NCI-H1105 treated with DMSO at 0.1 percent for 48 hours (cell line): ENCODE data around the gene GPR180.

Experiments used
- DNase-seq: peaks from one replicate; lab custom pipeline; 2025; lab: John Stamatoyannopoulos, UW

GPR180 gene

GRCh38 chr13:94601446-94602431 is at the start of gene GPR180:
Gene GPR180, plus strand, starts transcription at chr13:94601857. Its CDS starts 71 bp downstream, at chr13:94601928.
- DNase-seq = peak; percentile 97

GRCh38 chr13:94552095-94552494 is 49.6 kb upstream of the GPR180 start:
- DNase-seq = no peak

GRCh38 chr13:94553766-94554165 is 47.9 kb upstream of the GPR180 start:
- no peak for DNase-seq

GRCh38 chr13:94556041-94556440 is 45.6 kb upstream of the GPR180 start:
- DNase-seq = no peak

- no peak for DNase-seq
These were observed 45.0 kb upstream of the GPR180 start for GRCh38 chr13:94556621-94557020.

GRCh38 chr13:94557684-94558235 is 43.9 kb upstream of the GPR180 start:
- no peak for DNase-seq

- no peak for DNase-seq
These were observed 42.9 kb upstream of the GPR180 start for GRCh38 chr13:94558716-94559115.

- DNase-seq = no peak
These were observed 42.3 kb upstream of the GPR180 start for GRCh38 chr13:94559222-94559795.

- DNase-seq = no peak
These were observed 41.5 kb upstream of the GPR180 start for GRCh38 chr13:94560116-94560515.

GRCh38 chr13:94561126-94561525 is 40.5 kb upstream of the GPR180 start:
- no peak for DNase-seq

GRCh38 chr13:94567581-94567980 is 34.1 kb upstream of the GPR180 start:
- no peak for DNase-seq

- DNase-seq = no peak
These were observed 33.2 kb upstream of the GPR180 start for GRCh38 chr13:94568443-94568842.

- no peak for DNase-seq
These were observed 32.0 kb upstream of the GPR180 start for GRCh38 chr13:94569615-94570014.

GRCh38 chr13:94579063-94579462 is 22.6 kb upstream of the GPR180 start:
- DNase-seq = no peak

- no peak for DNase-seq
These were observed 17.7 kb upstream of the GPR180 start for GRCh38 chr13:94583926-94584325.

GRCh38 chr13:94585543-94586101 is 16.0 kb upstream of the GPR180 start:
- DNase-seq = no peak

GRCh38 chr13:94586371-94586770 is 15.3 kb upstream of the GPR180 start:
- no peak for DNase-seq

- DNase-seq = no peak
These were observed 13.1 kb upstream of the GPR180 start for GRCh38 chr13:94588541-94588940.

- no peak for DNase-seq
These were observed 10.9 kb upstream of the GPR180 start for GRCh38 chr13:94590744-94591143.

- DNase-seq = no peak
These were observed 6.4 kb upstream of the GPR180 start for GRCh38 chr13:94595001-94595949.

GRCh38 chr13:94595950-94596574 is 5.6 kb upstream of the GPR180 start, which contains the start of gene TGDS:
Gene TGDS, minus strand, starts transcription at chr13:94596152. Its CDS starts 16 bp downstream, at chr13:94596136.
- DNase-seq = peak; percentile 74
